Measurements from ENCODE around the gene MAB21L3. TPM values are rescaled to one million over a fixed set of nuclear protein-coding genes. Genes with fewer than 3 reads are reported as not detected.

The MAB21L3 gene
- total and polyA plus RNA-seq, 2 experiments from 2014 or later: not detected

- TF ChIP-seq ZNF462 (CRISPR knock-in tag; IDR thresholded peaks at IDR 0.05): no peak
- no peak for TF ChIP-seq NANOG (IDR thresholded peaks at IDR 0.05; ENCODE audit: borderline replicate concordance)
- no peak for TF ChIP-seq REST (IDR thresholded peaks at IDR 0.05; ENCODE audit: unreplicated experiment)
- TF ChIP-seq EZH2 (IDR thresholded peaks at IDR 0.05; ENCODE audit: low read depth, unreplicated experiment): no peak
- no peak for TF ChIP-seq ZNF331 (CRISPR knock-in tag; IDR thresholded peaks at IDR 0.05; ENCODE audit: low read depth)
- TF ChIP-seq EZH2phosphoT487 (IDR thresholded peaks at IDR 0.05; ENCODE audit: unreplicated experiment): no peak
These were observed 48.4 kb downstream of the MAB21L3 start (continued) for GRCh38 chr1:116159611-116160010.

GRCh38 chr1:116161390-116161789 is 50.2 kb downstream of the MAB21L3 start:
- Mint-ChIP-seq H3K36me3 (ENCODE audit: low read depth) (no peaks in the 10 kb centered on the region), H3K27ac (no peak overlapping the region), H3K9me3 (no peaks in the 10 kb centered on the region), H3K4me1 (no peaks in the 10 kb centered on the region; the same call in none of the 3 replicates), H3K27me3 (ENCODE audit: insufficient read depth, low read depth, poor library complexity) (no peaks in the 10 kb centered on the region), H3K4me3 (no peak overlapping the region)
- Histone ChIP-seq H3K27ac (ENCODE audit: low read depth) (no peak overlapping the region), H3K27me3 (ENCODE audit: insufficient read depth) (0 out of 2 replicates have a peak, but pooled peaks cover under 1% of the 10 kb centered on the region), H3F3A (replicated peaks; ENCODE audit: low read depth) (no peaks in the 10 kb centered on the region), H3K9me2 (ENCODE audit: insufficient read depth) (no peaks in the 10 kb centered on the region), H3K4me2 (no peak overlapping the region), H3K4me3 (no peak overlapping the region), H2AFZ (no peak overlapping the region), H4K20me1 (replicated peaks; ENCODE audit: insufficient read depth) (no peaks in the 10 kb centered on the region), H3K4me1 (ENCODE audit: insufficient read depth) (no peaks in the 10 kb centered on the region), H3K36me3 (ENCODE audit: insufficient read depth) (no peaks in the 10 kb centered on the region), H3K79me2 (replicated peaks; ENCODE audit: insufficient read depth) (no peaks in the 10 kb centered on the region)
- DNase-seq (ENCODE audit: low spot score) (no peak), ATAC-seq (no peak)
- TF ChIP-seq EZH2 (IDR thresholded peaks at IDR 0.05; ENCODE audit: low read depth, unreplicated experiment): no peak
- no peak for TF ChIP-seq CREB1 (CRISPR knock-in tag; IDR thresholded peaks at IDR 0.05; ENCODE audit: low read depth)
- TF ChIP-seq STAT1 (IDR thresholded peaks at IDR 0.05; ENCODE audit: unreplicated experiment): no peak
- TF ChIP-seq ETS1 (IDR thresholded peaks at IDR 0.05): no peak
- TF ChIP-seq REST (IDR thresholded peaks at IDR 0.05; ENCODE audit: unreplicated experiment): no peak
- TF ChIP-seq JUNB (IDR thresholded peaks at IDR 0.05; ENCODE audit: unreplicated experiment): no peak

Measured in GM23338 (cell line).